GM12892 (cell line): Measurements from ENCODE around the gene ARPC4. TPM values are rescaled to one million over a fixed set of nuclear protein-coding genes. Genes with fewer than 3 reads are reported as not detected.

Experiments used
- DNase-seq: peaks from one replicate; pipeline ENCODE4 v3.0.0; 2011; ENCODE audit not compliant: insufficient read length
- FAIRE-seq: peaks from 2 replicates; lab custom pipeline; 2011; peaks lifted over from hg19 to GRCh38; lab: Jason Lieb, UNC
- POLR2A ChIP-seq: IDR thresholded peaks from 2 replicates; pipeline ENCODE4 v1.6.1; 2011; ENCODE audit warnings: low read depth, low read length, control low read depth
- POLR2AphosphoS5 ChIP-seq: IDR thresholded peaks from 2 replicates; pipeline ENCODE4 v1.6.1; 2011; ENCODE audit warnings: low read depth, low read length, control low read depth
- TAF1 ChIP-seq: IDR thresholded peaks from 2 replicates; pipeline ENCODE4 v1.6.1; 2011; ENCODE audit warnings: low read depth, mild to moderate bottlenecking, control low read depth, low read length, borderline replicate concordance
- polyA plus RNA-seq: library from polyadenylated mRNA; unstranded; fragments of >200 nt; gene quantifications from one replicate; pipeline ENCODE4 v1.2.1, GENCODE V29; 2012; ENCODE audit warnings: missing spikeins, inconsistent platforms; ENCODE audit not compliant: missing spikeins

The ARPC4 gene
- 209 TPM for polyA plus RNA-seq

- FAIRE-seq (peak; percentile 90), DNase-seq (peak; percentile 78)
- TF ChIP-seq TAF1 (peak; percentile 95), POLR2A (peak; percentile 91), POLR2AphosphoS5 (peak; percentile 54)
These were observed at the start of gene ARPC4, which contains the start of gene TADA3 for GRCh38 chr3:9792405-9793160. Gene ARPC4, plus strand, starts transcription at chr3:9793082. Its CDS starts 40 bp downstream, at chr3:9793122. Gene TADA3, minus strand, starts transcription at chr3:9792473. Its CDS starts 1,007 bp downstream, at chr3:9791466.

- no peak for TF ChIP-seq POLR2AphosphoS5
- TF ChIP-seq POLR2A: no peak
- no peak for TF ChIP-seq TAF1
- no peak for FAIRE-seq
- DNase-seq: no peak
These were observed 49.3 kb upstream of the ARPC4 start for GRCh38 chr3:9743548-9743947.

DNA sequence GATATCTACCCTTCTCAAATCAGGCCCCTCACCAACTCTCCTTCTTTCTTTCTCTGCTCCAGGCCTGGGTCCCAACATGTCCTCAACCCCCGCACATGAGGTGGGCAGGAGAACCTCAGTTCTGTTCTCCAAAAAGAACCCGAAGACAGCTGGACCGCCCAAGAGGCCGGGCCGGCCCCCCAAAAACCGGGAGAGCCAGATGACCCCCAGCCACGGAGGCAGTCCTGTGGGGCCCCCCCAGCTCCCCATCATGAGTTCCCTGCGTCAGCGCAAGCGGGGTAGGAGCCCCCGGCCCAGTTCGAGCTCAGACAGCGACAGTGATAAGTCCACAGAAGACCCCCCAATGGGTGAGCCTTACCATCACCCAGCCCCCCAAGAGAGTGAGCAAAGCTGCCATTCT, 48.7 kb upstream of the ARPC4 start:
- no peak for FAIRE-seq
- DNase-seq: no peak
- TF ChIP-seq POLR2AphosphoS5: no peak
- no peak for TF ChIP-seq POLR2A
- TF ChIP-seq TAF1: no peak

DNA sequence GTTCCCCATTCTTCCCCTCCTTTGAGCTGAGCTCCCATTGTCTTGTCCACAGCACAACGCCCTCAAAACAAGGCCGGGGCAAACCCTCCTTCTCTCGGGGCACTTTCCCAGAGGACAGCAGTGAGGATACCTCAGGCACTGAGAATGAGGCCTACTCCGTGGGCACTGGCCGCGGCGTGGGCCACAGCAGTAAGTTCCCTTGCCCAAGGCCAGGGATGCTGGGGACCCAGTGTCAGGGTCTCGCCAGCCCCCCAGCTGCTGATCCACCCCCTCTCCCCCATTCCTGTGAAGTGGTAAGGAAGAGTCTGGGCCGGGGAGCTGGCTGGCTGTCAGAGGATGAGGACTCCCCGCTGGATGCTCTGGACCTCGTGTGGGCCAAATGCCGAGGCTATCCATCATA, 47.4 kb upstream of the ARPC4 start:
- DNase-seq: no peak
- FAIRE-seq: no peak
- TF ChIP-seq TAF1 (no peak), POLR2A (no peak), POLR2AphosphoS5 (no peak; the same call in 1 of the 2 replicates)

- FAIRE-seq (no peak), DNase-seq (no peak)
- TF ChIP-seq TAF1 (no peak), POLR2A (no peak), POLR2AphosphoS5 (no peak)
These were observed 46.6 kb upstream of the ARPC4 start for GRCh38 chr3:9746330-9746729.

GRCh38 chr3:9747267-9747666, 45.6 kb upstream of the ARPC4 start:
- no peak for FAIRE-seq
- no peak for DNase-seq
- TF ChIP-seq POLR2A (no peak), POLR2AphosphoS5 (no peak), TAF1 (no peak)

DNA sequence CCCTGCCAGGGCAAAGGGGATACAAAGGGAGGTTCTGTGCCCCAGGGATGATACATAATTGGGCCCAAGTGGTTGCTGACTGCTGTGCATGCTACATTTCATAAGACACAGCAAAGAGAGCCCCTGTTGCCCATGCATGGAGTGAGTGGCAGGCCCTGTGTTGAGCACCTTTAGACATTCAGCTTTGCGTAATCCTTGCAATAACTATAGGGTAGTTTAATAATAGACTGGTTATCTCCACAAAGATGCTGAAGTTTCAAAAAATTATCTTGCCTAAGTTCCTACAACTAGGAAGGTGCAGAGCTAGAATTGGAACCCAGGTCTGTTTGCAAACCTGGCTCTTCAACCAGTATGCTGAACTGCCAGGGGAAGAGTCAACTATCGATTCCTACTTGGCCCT, 44.9 kb upstream of the ARPC4 start:
- DNase-seq (no peak), FAIRE-seq (no peak)
- no peak; the same call in 1 of the 2 replicates for TF ChIP-seq POLR2AphosphoS5

DNA sequence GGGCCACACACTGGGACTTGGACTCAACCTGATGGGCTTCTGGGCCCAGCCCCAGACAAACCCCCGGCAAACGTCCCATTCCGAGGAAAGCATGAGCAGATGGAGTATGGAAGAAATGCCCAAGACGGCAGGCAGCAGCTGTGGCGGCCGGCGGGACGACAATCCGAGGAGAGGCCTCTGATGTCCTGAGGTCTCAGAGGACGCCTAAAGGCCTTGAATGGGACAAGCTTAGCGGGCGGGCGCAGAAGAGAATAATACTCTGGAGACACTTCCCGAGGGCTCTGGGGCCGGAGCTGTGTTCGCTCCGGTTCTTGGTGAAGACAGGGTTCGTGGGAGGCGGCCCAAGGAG, 43.6 kb upstream of the ARPC4 start:
- DNase-seq (no peak), FAIRE-seq (no peak)
- TF ChIP-seq TAF1 (no peak), POLR2A (no peak), POLR2AphosphoS5 (no peak)

DNA sequence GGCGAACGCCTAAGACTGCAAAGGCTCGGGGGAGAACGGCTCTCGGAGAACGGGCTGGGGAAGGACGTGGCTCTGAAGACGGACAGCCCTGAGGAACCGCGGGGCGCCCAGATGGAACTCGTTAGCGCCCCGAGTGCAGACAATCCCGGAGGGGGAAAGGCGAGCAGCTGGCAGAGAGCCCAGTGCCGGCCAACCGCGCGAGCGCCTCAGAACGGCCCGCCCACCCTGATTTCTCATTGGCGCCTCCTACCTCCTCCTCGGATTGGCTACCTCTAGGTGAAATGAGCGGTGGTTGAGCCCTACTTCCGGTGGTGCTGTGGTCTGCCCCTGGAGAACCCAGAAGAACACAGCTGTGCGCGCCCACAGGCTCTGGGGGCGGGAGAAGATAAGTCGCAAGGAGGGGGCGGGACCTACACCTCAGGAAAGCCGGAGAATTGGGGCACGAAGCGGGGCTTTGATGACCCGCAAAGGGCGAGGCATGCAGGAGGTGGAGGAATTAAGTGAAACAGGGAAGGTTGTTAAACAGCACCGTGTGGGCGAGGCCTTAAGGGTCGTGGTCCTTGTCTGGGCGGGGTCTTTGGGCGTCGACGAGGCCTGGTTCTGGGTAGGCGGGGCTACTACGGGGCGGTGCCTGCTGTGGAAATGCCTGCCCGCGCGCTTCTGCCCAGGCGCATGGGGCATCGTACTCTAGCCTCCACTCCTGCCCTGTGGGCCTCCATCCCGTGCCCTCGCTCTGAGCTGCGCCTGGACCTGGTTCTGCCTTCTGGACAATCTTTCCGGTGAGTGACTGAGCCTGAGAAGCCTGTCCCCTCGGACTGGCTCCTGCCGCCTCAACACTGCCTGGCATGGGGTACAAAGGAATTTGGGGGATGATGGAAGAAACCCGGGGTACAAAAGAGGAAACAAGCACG, 43.0 kb upstream of the ARPC4 start, which contains the start of gene OGG1:
Gene OGG1 (plus strand): TSS at position 308 of the 911 bp plus-strand sequence. CDS start 335 bp downstream, at position 643.
- TF ChIP-seq TAF1 (0 out of 2 replicates have a peak, but pooled peaks have one; percentile 33), POLR2AphosphoS5 (0 out of 2 replicates have a peak, but pooled peaks have one; percentile 22), POLR2A (peak; percentile 25; the same call in 1 of the 2 replicates)
- DNase-seq: peak; percentile 98
- FAIRE-seq: peak; percentile 90

GRCh38 chr3:9750556-9751411, 42.1 kb upstream of the ARPC4 start:
- TF ChIP-seq TAF1: no peak
- DNase-seq (no peak), FAIRE-seq (peak; percentile 50)

GRCh38 chr3:9754678-9755077, 38.2 kb upstream of the ARPC4 start:
- TF ChIP-seq POLR2A: no peak
- no peak for TF ChIP-seq POLR2AphosphoS5
- TF ChIP-seq TAF1: no peak
- DNase-seq (no peak), FAIRE-seq (no peak)
